Tibial nerve (tissue), 4 donors: ENCODE measurements around the gene ARL4C. TPM values are rescaled to one million over a fixed set of nuclear protein-coding genes. Genes with fewer than 3 reads are reported as not detected.

ENCODE experiments used
- DNase-seq, 2 donors: peaks; one replicate each; pipeline ENCODE4 v3.0.0-alpha.2; 2019; ENCODE audit warnings: low spot score in 2 of 2
- H3K27ac ChIP-seq, 4 donors: fragments of 200-600 bp; sonication (generic) in 3 of 4; one replicate each; pipeline ENCODE4 v1.5.1; 2017 to 2019; ENCODE audit warnings: mild to moderate bottlenecking in 1 of 4
- H3K27me3 ChIP-seq, 2 donors: fragments of 200-600 bp; sonication (generic) in 1 of 2; one replicate each; pipeline versions ENCODE4 v1.5.1 to v1.6.0; 2017 to 2019
- H3K36me3 ChIP-seq, 3 donors: fragments of 200-600 bp; sonication (generic); one replicate each; pipeline ENCODE4 v1.5.1; 2018 to 2019
- H3K4me1 ChIP-seq, 4 donors: fragments of 200-600 bp; sonication (generic) in 3 of 4; one replicate each; pipeline ENCODE4 v1.5.1; 2017 to 2019
- H3K4me3 ChIP-seq, 4 donors: fragments of 200-600 bp; sonication (generic) in 3 of 4; one replicate each; pipeline ENCODE4 v1.5.1; 2017 to 2019; ENCODE audit warnings: mild to moderate bottlenecking in 1 of 4, moderate library complexity in 1 of 4
- H3K9me3 ChIP-seq, 4 donors: fragments of 200-600 bp; sonication (generic) in 3 of 4; one replicate each; pipeline ENCODE4 v1.5.1; 2017 to 2019
- EP300 ChIP-seq, 2 donors: sonication (generic); formaldehyde crosslinking; IDR thresholded peaks; one replicate each; pipeline ENCODE4 v1.6.1; 2017; ENCODE audit warnings: antibody characterized with exemption in 2 of 2, mild to moderate bottlenecking in 1 of 2
- POLR2A ChIP-seq, 2 donors: fragments of 450-650 bp; IDR thresholded peaks; one replicate each; pipeline ENCODE4 v1.6.1; 2017; ENCODE audit warnings: antibody characterized with exemption in 2 of 2, mild to moderate bottlenecking in 2 of 2, moderate library complexity in 2 of 2
- WGBS, 2 donors: methylation state at CpG; one replicate each; pipeline ENCODE4 v1.1.5; 2018; 5-methylcytosine and 5-hydroxymethylcytosine counted together
- total RNA-seq, 4 donors: library from RNA; depleted of rRNA; stranded (reverse); fragments of >200 nt; gene quantifications; one replicate each; pipeline ENCODE4 v1.1.0, GENCODE V29; 2016
- TF ChIP-seq, protein P1 (sequence below), 5 experiments: fragments of 200-600 bp in 3 of 5; fragments of 450-650 bp in 2 of 5; sonication (generic) in 3 of 5; IDR thresholded peaks; one replicate each; pipeline ENCODE4 v1.5.1; 2016 to 2019; ENCODE audit warnings: antibody characterized with exemption in 5 of 5, mild to moderate bottlenecking in 3 of 5, moderate library complexity in 2 of 5

The ARL4C gene
- total RNA-seq, 4 donors from 2014 or later = 5.5 to 13.3 (median 10.8) TPM

DNA sequence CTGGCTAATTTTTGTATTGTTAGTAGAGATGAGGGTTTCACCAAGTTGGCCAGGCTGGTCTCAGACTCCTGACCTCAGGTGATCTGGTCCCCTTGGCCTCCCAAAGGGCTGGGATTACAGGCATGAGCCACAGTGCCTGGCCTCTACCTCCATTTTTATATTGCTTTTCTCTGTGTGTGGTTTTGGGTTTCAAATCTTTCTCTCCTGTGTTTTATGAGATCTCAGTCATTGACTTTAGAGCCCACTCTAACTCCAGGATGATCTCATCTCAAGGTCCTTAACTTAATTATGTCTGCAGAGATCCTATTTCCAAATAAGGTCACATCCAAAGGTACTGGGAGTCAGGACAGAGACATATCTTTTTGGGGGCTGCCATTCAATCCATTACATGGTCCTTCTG, 24.7 kb downstream of the ARL4C start:
- H3K4me1 ChIP-seq = no peaks in the 10 kb centered on the region
- H3K9me3 ChIP-seq = peaks cover 0 to 5% (median 0%) of the 10 kb centered on the region in 4 donors
- no peaks in the 10 kb centered on the region for H3K27me3 ChIP-seq
- DNase-seq = no peak
- no peak overlapping the region for H3K27ac ChIP-seq
- no peak overlapping the region for H3K4me3 ChIP-seq
- no peaks in the 10 kb centered on the region for H3K36me3 ChIP-seq
- TF ChIP-seq EP300 (IDR thresholded peaks at IDR 0.05) = no peak
- TF ChIP-seq, protein P1, sequence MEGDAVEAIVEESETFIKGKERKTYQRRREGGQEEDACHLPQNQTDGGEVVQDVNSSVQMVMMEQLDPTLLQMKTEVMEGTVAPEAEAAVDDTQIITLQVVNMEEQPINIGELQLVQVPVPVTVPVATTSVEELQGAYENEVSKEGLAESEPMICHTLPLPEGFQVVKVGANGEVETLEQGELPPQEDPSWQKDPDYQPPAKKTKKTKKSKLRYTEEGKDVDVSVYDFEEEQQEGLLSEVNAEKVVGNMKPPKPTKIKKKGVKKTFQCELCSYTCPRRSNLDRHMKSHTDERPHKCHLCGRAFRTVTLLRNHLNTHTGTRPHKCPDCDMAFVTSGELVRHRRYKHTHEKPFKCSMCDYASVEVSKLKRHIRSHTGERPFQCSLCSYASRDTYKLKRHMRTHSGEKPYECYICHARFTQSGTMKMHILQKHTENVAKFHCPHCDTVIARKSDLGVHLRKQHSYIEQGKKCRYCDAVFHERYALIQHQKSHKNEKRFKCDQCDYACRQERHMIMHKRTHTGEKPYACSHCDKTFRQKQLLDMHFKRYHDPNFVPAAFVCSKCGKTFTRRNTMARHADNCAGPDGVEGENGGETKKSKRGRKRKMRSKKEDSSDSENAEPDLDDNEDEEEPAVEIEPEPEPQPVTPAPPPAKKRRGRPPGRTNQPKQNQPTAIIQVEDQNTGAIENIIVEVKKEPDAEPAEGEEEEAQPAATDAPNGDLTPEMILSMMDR (IDR thresholded peaks at IDR 0.05) = no peak
- TF ChIP-seq POLR2A (IDR thresholded peaks at IDR 0.05) = no peak

DNA sequence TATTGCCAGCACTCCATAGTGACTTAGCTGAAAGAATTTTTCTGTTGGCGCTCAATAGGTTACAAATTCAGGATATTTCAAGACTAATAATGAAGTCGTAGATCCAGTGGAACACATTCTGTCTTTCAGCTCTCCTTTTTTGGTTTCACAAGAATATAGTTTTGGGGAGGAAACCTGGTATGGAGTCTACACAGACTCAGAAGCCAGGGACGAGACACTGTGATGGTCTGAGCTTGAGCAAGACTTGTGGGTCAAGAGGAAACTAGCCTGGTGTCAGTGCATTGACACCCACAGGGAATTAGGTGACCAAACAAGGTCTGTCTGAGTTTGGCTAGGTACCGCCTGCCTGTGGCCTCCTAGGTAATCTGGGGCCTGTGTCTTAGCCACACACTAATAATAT, 26.9 kb downstream of the ARL4C start:
- Histone ChIP-seq H3K4me1 (no peaks in the 10 kb centered on the region), H3K27ac (no peak overlapping the region), H3K9me3 (peaks cover 0 to 5% (median 0%) of the 10 kb centered on the region in 4 donors), H3K27me3 (no peaks in the 10 kb centered on the region), H3K4me3 (no peak overlapping the region), H3K36me3 (no peaks in the 10 kb centered on the region)
- TF ChIP-seq, protein P1 (IDR thresholded peaks at IDR 0.05) = no peak
- TF ChIP-seq EP300 (IDR thresholded peaks at IDR 0.05) (no peak), POLR2A (IDR thresholded peaks at IDR 0.05) (no peak)
- 90 to 91% methylated on average over 4 of the region's 4 CpGs for WGBS, 2 donors
- no peak for DNase-seq

DNA sequence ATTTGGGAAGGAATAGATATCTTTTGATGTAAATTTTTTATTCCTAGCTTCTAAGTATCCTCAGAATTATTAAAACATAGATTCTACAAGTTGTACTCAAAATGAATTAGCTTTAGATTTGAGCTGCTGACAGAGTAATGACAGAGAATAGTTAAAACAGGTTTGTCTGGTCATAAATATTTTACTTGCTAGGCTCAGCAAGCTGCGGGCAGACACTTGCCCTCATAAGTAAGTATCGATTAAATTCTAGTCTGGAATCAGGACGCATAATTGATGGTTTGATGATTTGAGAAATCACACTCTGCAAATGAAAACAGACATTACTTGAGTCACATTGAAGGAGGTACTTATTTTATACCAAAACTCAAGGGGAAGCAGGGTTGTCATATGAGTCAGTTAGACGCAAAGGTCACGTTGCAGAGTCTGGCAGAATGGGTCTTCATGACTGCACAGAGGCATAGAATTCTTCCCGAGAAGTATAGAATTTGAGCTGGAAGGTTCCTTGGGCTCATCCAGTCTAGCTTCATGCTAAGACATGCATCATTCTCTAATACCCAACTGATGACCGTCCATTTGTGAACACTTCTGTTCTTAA, 27.5 kb downstream of the ARL4C start:
- Histone ChIP-seq H3K4me3 (no peak overlapping the region), H3K27ac (no peak overlapping the region), H3K4me1 (no peaks in the 10 kb centered on the region), H3K27me3 (no peaks in the 10 kb centered on the region), H3K36me3 (no peaks in the 10 kb centered on the region), H3K9me3 (peaks cover 0 to 5% (median 0%) of the 10 kb centered on the region in 4 donors)
- TF ChIP-seq, protein P1 (IDR thresholded peaks at IDR 0.05) = no peak
- TF ChIP-seq EP300 (IDR thresholded peaks at IDR 0.05) = no peak
- no peak for TF ChIP-seq POLR2A (IDR thresholded peaks at IDR 0.05)
- 79 to 83% methylated on average over 7 of the region's 7 CpGs for WGBS, 2 donors
- DNase-seq = no peak

DNA sequence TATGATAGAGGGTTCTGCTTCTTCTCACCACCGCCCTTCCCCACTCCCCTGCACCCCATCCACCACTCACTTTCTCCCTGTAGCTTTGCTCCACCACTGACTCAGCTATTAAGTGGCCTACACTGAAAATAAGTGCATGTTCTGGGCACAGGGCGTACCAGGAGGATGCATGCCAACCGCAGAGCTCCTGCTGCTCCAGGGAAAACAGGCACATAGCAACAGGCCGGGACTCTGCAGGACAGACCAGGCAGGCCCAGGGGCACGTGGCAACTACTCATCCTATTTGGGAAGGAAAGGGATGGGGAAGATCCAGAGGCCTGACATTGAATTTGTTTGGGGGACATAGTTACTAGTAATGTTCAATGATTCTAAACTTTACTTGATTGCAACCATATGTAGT, 28.4 kb downstream of the ARL4C start:
- WGBS, 2 donors = 74 to 82% methylated on average over 5 of the region's 5 CpGs
- Histone ChIP-seq H3K36me3 (no peaks in the 10 kb centered on the region), H3K4me1 (no peaks in the 10 kb centered on the region), H3K27ac (no peak overlapping the region), H3K4me3 (no peak overlapping the region), H3K27me3 (no peaks in the 10 kb centered on the region), H3K9me3 (peaks cover 0 to 5% (median 0%) of the 10 kb centered on the region in 4 donors)
- no peak for DNase-seq
- TF ChIP-seq EP300 (IDR thresholded peaks at IDR 0.05) = no peak
- no peak for TF ChIP-seq POLR2A (IDR thresholded peaks at IDR 0.05)
- TF ChIP-seq, protein P1 (IDR thresholded peaks at IDR 0.05) = no peak

DNA sequence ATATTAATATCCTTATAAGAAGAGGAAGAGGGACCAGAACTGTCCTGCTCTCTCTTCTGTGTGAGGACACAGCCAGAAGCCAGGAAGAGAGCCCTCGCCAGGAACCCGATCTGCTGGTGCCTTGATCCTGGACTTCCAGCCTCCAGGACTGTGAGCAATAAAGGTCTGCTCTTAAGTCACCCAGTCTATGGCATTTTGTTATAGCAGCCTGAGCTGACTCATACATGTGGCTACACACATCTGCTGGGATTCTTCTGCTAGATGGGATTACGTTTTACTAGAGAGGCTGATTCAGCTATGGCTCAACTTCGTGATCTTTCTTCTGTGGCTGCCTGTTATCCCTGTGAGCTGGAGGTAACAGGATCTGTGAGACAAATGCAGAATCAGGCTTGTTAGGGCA, 29.6 kb downstream of the ARL4C start:
- WGBS, 2 donors = 91 to 97% methylated on average over 4 of the region's 4 CpGs

More for the DNA sequence above, 29.6 kb downstream of the ARL4C start:
- no peaks in the 10 kb centered on the region for H3K36me3 ChIP-seq
- H3K27me3 ChIP-seq = no peaks in the 10 kb centered on the region
- H3K27ac ChIP-seq = no peak overlapping the region
- H3K9me3 ChIP-seq = peaks cover 0 to 5% (median 0%) of the 10 kb centered on the region in 4 donors
- no peak overlapping the region for H3K4me3 ChIP-seq
- TF ChIP-seq EP300 (IDR thresholded peaks at IDR 0.05) (no peak), POLR2A (IDR thresholded peaks at IDR 0.05) (no peak)
- TF ChIP-seq, protein P1 (IDR thresholded peaks at IDR 0.05) = no peak
- H3K4me1 ChIP-seq = no peaks in the 10 kb centered on the region
- no peak for DNase-seq
